ENCODE results near the gene DLK2.

DNA sequence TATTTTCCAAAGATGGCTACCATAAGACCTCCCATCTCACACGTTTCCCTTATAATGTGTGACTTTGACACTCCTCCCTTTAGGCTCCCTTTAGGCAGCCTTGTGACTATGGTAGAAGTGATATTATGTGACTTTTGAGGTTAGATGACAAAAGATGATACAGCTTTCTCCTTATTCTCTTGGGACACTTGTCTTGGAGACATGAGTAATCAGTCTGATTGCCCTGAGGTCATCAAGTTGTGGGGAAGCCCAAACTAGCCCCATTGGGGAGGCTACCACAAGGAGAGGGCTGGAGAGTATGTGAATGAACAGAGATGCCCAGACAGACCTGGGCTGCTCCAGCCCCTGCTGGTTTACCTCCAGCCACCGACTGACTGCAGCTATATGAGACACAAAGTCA lies 10.6 kb upstream of the DLK2 start:
- TF ChIP-seq, protein P1, sequence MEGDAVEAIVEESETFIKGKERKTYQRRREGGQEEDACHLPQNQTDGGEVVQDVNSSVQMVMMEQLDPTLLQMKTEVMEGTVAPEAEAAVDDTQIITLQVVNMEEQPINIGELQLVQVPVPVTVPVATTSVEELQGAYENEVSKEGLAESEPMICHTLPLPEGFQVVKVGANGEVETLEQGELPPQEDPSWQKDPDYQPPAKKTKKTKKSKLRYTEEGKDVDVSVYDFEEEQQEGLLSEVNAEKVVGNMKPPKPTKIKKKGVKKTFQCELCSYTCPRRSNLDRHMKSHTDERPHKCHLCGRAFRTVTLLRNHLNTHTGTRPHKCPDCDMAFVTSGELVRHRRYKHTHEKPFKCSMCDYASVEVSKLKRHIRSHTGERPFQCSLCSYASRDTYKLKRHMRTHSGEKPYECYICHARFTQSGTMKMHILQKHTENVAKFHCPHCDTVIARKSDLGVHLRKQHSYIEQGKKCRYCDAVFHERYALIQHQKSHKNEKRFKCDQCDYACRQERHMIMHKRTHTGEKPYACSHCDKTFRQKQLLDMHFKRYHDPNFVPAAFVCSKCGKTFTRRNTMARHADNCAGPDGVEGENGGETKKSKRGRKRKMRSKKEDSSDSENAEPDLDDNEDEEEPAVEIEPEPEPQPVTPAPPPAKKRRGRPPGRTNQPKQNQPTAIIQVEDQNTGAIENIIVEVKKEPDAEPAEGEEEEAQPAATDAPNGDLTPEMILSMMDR (IDR thresholded peaks at IDR 0.05 in 8 of 11, conservative IDR thresholded peaks at IDR 0.05 in 3 of 11): no peak
- TF ChIP-seq POLR2A (IDR thresholded peaks at IDR 0.05): no peak

Data from spleen (tissue), 7 donors.